ENCODE data around the gene RGS9. TPM values are rescaled to one million over a fixed set of nuclear protein-coding genes. Genes with fewer than 3 reads are reported as not detected.

The RGS9 gene
- total and polyA plus RNA-seq, 10 of the 15 experiments (the other 5 are each of a cell fraction or from before 2014, with no cell fraction given): 1.1 to 10.6 (median 5.6) TPM

DNA sequence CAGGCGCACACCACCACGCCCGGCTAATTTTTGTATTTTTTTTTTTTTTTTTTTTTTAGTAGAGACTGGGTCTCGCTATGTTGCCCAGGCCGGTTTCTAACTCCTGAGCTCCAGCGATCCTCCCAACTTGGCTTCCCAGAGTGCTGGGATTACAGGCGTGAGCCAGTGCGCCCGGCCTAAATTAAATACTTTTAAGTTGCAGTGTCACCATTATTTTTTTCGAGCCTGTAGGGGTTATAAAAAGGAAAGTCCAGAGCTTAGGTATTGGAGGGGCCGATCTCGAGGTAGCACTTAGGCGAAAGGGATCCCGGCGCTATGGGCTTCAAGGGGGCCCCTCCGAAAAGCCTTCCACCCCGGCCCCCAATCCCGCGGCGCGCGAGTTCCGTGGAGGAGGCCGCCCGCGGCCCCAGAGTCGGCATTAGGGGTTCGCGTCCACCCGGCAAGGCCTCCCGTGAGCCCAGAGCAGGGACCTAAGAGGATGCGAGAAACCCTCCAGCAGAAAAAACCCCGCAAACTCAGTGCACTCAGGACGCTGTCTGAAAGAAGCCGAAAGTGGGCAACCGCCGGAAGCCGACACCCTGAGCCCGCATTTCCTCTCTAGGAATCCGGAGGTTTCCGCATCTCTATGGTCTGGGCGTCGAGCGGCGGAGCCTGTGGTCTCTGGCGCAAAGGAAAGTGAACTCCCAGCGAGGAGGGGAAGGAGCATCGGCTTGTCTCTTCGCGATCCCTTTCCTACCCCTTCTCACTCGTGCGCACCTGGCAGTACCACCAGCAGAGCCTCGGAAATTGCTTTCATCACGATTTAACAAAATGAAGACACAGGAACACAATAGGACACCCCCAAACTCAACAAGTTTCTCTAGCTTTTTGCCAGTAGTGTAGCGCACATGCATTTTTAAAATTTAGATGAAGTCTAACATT is 14.1 kb upstream of the RGS9 start (continued):
- TF ChIP-seq, protein P1, sequence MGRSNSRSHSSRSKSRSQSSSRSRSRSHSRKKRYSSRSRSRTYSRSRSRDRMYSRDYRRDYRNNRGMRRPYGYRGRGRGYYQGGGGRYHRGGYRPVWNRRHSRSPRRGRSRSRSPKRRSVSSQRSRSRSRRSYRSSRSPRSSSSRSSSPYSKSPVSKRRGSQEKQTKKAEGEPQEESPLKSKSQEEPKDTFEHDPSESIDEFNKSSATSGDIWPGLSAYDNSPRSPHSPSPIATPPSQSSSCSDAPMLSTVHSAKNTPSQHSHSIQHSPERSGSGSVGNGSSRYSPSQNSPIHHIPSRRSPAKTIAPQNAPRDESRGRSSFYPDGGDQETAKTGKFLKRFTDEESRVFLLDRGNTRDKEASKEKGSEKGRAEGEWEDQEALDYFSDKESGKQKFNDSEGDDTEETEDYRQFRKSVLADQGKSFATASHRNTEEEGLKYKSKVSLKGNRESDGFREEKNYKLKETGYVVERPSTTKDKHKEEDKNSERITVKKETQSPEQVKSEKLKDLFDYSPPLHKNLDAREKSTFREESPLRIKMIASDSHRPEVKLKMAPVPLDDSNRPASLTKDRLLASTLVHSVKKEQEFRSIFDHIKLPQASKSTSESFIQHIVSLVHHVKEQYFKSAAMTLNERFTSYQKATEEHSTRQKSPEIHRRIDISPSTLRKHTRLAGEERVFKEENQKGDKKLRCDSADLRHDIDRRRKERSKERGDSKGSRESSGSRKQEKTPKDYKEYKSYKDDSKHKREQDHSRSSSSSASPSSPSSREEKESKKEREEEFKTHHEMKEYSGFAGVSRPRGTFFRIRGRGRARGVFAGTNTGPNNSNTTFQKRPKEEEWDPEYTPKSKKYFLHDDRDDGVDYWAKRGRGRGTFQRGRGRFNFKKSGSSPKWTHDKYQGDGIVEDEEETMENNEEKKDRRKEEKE (IDR thresholded peaks at IDR 0.05): no peak
- no peak for TF ChIP-seq STAT3 (IDR thresholded peaks at IDR 0.05; ENCODE audit: low read depth, low read length)
- peak; percentile 41; the same call in 1 of the 2 replicates for TF ChIP-seq CREM (IDR thresholded peaks at IDR 0.05; ENCODE audit: low read depth)
- peak; percentile 43 to 62 for TF ChIP-seq IKZF2 (IDR thresholded peaks at IDR 0.05)
- TF ChIP-seq TCF3 (IDR thresholded peaks at IDR 0.05; ENCODE audit: borderline replicate concordance, insufficient read depth, low read depth, low read length): peak; percentile 32; the same call in 1 of the 2 replicates
- peak; percentile 26 for TF ChIP-seq KLF5 (IDR thresholded peaks at IDR 0.05; ENCODE audit: partially characterized antibody)
- TF ChIP-seq, protein P2, sequence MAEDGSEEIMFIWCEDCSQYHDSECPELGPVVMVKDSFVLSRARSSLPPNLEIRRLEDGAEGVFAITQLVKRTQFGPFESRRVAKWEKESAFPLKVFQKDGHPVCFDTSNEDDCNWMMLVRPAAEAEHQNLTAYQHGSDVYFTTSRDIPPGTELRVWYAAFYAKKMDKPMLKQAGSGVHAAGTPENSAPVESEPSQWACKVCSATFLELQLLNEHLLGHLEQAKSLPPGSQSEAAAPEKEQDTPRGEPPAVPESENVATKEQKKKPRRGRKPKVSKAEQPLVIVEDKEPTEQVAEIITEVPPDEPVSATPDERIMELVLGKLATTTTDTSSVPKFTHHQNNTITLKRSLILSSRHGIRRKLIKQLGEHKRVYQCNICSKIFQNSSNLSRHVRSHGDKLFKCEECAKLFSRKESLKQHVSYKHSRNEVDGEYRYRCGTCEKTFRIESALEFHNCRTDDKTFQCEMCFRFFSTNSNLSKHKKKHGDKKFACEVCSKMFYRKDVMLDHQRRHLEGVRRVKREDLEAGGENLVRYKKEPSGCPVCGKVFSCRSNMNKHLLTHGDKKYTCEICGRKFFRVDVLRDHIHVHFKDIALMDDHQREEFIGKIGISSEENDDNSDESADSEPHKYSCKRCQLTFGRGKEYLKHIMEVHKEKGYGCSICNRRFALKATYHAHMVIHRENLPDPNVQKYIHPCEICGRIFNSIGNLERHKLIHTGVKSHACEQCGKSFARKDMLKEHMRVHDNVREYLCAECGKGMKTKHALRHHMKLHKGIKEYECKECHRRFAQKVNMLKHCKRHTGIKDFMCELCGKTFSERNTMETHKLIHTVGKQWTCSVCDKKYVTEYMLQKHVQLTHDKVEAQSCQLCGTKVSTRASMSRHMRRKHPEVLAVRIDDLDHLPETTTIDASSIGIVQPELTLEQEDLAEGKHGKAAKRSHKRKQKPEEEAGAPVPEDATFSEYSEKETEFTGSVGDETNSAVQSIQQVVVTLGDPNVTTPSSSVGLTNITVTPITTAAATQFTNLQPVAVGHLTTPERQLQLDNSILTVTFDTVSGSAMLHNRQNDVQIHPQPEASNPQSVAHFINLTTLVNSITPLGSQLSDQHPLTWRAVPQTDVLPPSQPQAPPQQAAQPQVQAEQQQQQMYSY (CRISPR knock-in tag; IDR thresholded peaks at IDR 0.05): no peak
- peak; percentile 63; the same call in 1 of the 2 replicates for TF ChIP-seq RB1 (IDR thresholded peaks at IDR 0.05; ENCODE audit: borderline replicate concordance)
- no peak for TF ChIP-seq CBX5 (IDR thresholded peaks at IDR 0.05; ENCODE audit: low read depth)
- peak; percentile 81 for TF ChIP-seq YY1 (IDR thresholded peaks at IDR 0.05; ENCODE audit: low read depth, low read length)
- 0 out of 2 replicates have a peak, but pooled peaks have one; percentile 58 for TF ChIP-seq WRNIP1 (IDR thresholded peaks at IDR 0.05; ENCODE audit: borderline replicate concordance, low read depth, low read length)

All from GM12878 (cell line).